HL-60 (cell line): ENCODE results near the gene RAB8A.

Experiments
- GABPA ChIP-seq: IDR thresholded peaks from 2 replicates; pipeline ENCODE4 v1.6.1; 2012; ENCODE audit warnings: low read depth
- SPI1 ChIP-seq: IDR thresholded peaks from 2 replicates; pipeline ENCODE4 v1.6.1; 2012; ENCODE audit warnings: low read depth, mild to moderate bottlenecking, borderline replicate concordance
- TF ChIP-seq, protein P1 (sequence below): IDR thresholded peaks from one replicate; pipeline ENCODE4 v1.5.1; 2011; ENCODE audit warnings: low read length, control low read depth, inconsistent platforms; ENCODE audit not compliant: insufficient read depth

GRCh38 chr19:16112778-16113177 is 1.1 kb downstream of the RAB8A start:
- TF ChIP-seq, protein P1, sequence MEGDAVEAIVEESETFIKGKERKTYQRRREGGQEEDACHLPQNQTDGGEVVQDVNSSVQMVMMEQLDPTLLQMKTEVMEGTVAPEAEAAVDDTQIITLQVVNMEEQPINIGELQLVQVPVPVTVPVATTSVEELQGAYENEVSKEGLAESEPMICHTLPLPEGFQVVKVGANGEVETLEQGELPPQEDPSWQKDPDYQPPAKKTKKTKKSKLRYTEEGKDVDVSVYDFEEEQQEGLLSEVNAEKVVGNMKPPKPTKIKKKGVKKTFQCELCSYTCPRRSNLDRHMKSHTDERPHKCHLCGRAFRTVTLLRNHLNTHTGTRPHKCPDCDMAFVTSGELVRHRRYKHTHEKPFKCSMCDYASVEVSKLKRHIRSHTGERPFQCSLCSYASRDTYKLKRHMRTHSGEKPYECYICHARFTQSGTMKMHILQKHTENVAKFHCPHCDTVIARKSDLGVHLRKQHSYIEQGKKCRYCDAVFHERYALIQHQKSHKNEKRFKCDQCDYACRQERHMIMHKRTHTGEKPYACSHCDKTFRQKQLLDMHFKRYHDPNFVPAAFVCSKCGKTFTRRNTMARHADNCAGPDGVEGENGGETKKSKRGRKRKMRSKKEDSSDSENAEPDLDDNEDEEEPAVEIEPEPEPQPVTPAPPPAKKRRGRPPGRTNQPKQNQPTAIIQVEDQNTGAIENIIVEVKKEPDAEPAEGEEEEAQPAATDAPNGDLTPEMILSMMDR = no peak
- peak; percentile 50; the same call in 1 of the 2 replicates for TF ChIP-seq SPI1
- no peak for TF ChIP-seq GABPA
